ENCODE measurements around the gene ABI3BP.

DNA sequence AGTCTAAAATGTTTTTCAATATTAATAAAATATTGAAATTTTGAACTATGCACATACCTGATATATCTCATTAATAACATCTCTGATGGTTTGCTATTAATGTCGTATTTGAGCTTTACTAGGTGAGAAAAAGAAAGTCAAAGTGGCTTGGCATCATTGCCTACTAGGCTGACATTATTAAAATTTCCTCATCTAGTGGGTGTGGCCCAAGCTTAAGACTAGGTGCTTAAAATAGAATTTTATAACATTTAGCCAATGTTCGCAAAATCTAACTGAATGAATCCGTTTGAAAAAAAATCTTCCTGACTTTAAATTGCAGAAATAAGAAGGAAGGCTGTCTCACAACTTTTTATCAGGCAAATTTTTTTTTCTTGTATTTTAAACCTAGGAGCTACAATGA is 46.1 kb downstream of the ABI3BP start:
- TF ChIP-seq EZH2 (IDR thresholded peaks at IDR 0.05; ENCODE audit: low read length, missing control alignments): no peak
- TF ChIP-seq, protein P1, sequence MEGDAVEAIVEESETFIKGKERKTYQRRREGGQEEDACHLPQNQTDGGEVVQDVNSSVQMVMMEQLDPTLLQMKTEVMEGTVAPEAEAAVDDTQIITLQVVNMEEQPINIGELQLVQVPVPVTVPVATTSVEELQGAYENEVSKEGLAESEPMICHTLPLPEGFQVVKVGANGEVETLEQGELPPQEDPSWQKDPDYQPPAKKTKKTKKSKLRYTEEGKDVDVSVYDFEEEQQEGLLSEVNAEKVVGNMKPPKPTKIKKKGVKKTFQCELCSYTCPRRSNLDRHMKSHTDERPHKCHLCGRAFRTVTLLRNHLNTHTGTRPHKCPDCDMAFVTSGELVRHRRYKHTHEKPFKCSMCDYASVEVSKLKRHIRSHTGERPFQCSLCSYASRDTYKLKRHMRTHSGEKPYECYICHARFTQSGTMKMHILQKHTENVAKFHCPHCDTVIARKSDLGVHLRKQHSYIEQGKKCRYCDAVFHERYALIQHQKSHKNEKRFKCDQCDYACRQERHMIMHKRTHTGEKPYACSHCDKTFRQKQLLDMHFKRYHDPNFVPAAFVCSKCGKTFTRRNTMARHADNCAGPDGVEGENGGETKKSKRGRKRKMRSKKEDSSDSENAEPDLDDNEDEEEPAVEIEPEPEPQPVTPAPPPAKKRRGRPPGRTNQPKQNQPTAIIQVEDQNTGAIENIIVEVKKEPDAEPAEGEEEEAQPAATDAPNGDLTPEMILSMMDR (conservative IDR thresholded peaks at IDR 0.05 in 1 of 2, IDR thresholded peaks at IDR 0.05 in 1 of 2; ENCODE audit: low read depth in 1 of 2, low read length in 2 of 2): no peak

Measured in fibroblast of lung (primary cell).